HG03139 (cell line): ENCODE data around the gene CCP110.

Experiments used
- ATAC-seq: cut with Tn5 transposase; IDR thresholded peaks from one replicate; pipeline ENCODE4 v1.9.1; 2021; ENCODE audit not compliant: unreplicated experiment

Gene CCP110

GRCh38 chr16:19523559-19524355, at the start of gene CCP110:
CCP110 (plus strand) TSS chr16:19523942; CDS start chr16:19527882, 3,940 bp downstream.
- ATAC-seq: peak; percentile 59

- ATAC-seq: no peak
These were observed 49.1 kb upstream of the CCP110 start for GRCh38 chr16:19474617-19475016.

GRCh38 chr16:19478505-19478904, 45.2 kb upstream of the CCP110 start:
- ATAC-seq: no peak

- no peak for ATAC-seq
These were observed 44.4 kb upstream of the CCP110 start for GRCh38 chr16:19479302-19479721.

GRCh38 chr16:19481296-19481695, 42.4 kb upstream of the CCP110 start:
- ATAC-seq: no peak

- no peak for ATAC-seq
These were observed 42.0 kb upstream of the CCP110 start for GRCh38 chr16:19481769-19482168.

- ATAC-seq: no peak
These were observed 41.5 kb upstream of the CCP110 start for GRCh38 chr16:19482291-19482690.

- ATAC-seq: no peak
These were observed 39.6 kb upstream of the CCP110 start for GRCh38 chr16:19484096-19484495.

GRCh38 chr16:19485611-19486010, 38.1 kb upstream of the CCP110 start:
- no peak for ATAC-seq

GRCh38 chr16:19486051-19486450, 37.7 kb upstream of the CCP110 start:
- no peak for ATAC-seq

- ATAC-seq: no peak
These were observed 36.9 kb upstream of the CCP110 start for GRCh38 chr16:19486750-19487325.

- ATAC-seq: no peak
These were observed 35.5 kb upstream of the CCP110 start for GRCh38 chr16:19488213-19488640.

- no peak for ATAC-seq
These were observed 33.1 kb upstream of the CCP110 start for GRCh38 chr16:19490619-19491018.

GRCh38 chr16:19497176-19497575, 26.6 kb upstream of the CCP110 start:
- no peak for ATAC-seq

GRCh38 chr16:19499006-19499405, 24.7 kb upstream of the CCP110 start:
- ATAC-seq: no peak

GRCh38 chr16:19499481-19499880, 24.3 kb upstream of the CCP110 start:
- no peak for ATAC-seq

GRCh38 chr16:19502395-19503131, 21.2 kb upstream of the CCP110 start:
- no peak for ATAC-seq

GRCh38 chr16:19503461-19504075, 20.2 kb upstream of the CCP110 start:
- no peak for ATAC-seq

- ATAC-seq: no peak
These were observed 18.0 kb upstream of the CCP110 start for GRCh38 chr16:19505600-19506303.

- no peak for ATAC-seq
These were observed 16.8 kb upstream of the CCP110 start for GRCh38 chr16:19506965-19507364.

- no peak for ATAC-seq
These were observed 15.9 kb upstream of the CCP110 start for GRCh38 chr16:19507867-19508266.
